Stimulated activated CD4-positive, alpha-beta T cell treated with anti-CD3 and anti-CD28 coated beads, Interleukin-4, amount 100 ng/mL, for 24 hours (primary cell): ENCODE results near the gene ANKRD11.
"Not testable (repeated sequence)": the region's sequence is repeated elsewhere in the genome, so short reads cannot be mapped to it uniquely, and the experiment has no call there.

ENCODE experiments used
- DNase-seq: peaks from one replicate; pipeline ENCODE4 v3.0.0-alpha.2; 2020

ANKRD11 gene

DNA sequence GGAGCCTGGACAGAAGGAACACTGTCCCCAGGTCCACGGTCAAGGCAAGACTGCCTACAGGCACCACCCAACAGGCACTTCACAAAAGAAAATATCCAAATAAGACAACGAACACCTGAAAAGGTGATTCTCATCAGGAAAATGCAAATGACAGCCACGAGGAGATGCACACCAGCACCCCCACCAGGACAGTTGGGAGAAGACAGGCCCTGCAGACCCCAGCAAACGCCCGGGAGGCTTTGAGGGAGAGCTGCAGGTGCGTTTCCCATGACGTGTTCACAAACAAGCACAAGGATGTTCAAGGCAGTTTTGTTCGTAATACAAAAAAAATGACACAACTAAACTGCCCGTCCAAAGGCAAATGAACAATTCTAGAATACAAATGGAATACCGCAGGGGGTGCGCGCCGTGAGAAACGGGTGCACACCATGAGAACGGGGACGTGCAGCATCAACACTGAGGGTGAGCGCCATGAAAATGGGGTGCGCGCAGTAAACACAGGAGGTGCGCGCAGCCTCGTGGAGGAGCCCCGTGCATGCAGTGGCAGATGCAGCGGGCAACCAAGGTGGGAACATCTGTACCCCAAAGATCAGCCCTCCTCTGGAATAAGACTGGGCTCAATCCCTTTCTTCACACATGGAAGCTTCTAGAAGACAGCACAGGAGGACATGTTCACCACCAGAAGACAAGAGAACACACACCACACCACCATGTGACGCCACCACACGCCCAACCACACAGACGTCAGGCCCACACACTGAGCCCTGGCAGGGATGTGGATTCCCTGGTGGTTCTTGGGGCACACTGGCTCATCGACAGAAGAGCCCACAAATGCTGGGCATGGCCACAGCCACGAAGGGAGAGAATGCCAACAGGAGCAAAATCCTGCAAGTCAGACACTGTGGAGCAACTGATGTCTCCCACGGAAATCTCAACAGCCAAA, 181.7 kb downstream of the ANKRD11 start:
- peak; percentile 33 for DNase-seq

DNA sequence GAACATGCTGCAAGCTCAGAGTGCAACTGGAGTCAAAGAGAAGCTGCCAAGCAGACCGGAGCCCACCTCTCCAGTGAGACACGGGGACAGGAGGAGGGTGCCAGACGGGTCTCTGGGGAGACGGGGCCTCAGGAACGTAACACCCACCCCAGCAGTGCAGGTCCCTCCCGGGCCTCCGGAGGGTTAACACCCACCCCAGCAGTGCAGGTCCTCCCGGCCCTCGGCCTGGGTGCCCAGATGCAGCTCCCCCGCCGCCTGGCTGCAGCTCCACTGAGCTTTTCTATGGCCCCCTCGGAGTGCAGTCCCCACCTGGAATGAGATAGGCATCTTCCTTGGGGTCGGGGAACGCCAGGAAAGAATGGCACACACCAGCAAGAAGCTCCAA, 182.9 kb downstream of the ANKRD11 start:
- no peak for DNase-seq

DNA sequence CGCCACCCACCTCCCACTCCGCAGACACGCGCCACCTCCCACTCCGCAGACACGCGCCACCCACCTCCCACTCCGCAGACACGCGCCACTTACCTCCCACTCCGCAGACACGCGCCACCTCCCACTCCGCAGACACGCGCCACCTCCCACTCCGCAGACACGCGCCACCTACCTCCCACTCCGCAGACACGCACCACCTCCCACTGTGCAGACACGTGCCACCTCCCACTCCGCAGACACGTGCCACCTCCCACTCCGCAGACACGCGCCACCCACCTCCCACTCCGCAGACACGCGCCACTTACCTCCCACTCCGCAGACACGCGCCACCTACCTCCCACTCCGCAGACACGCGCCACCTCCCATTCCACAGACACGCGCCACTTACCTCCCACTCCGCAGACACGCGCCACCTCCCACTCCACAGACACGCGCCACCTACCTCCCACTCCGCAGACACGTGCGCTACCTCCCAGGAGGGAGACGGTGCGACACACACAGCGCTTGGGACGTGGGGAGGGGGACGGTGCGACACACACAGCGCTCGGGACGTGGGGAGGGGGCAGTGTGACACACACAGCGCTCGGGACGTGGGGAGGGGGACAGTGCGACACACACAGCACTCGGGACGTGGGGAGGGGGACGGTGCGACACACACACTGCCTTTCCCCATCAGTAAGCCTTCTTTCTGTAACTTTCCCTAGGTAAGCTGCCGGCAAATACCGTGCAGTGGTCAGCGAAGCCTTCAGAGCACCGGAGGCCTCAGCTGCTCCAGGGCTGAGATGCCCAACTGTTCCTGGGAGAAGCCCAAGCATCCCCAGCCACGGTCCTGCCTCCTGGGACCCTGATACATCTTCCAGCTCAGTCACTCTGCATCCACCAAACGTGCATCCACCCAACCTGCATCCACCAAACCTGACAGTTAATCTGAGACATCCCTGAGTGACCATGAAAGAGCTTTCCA, 183.6 kb downstream of the ANKRD11 start:
- DNase-seq = not testable (repeated sequence)

DNA sequence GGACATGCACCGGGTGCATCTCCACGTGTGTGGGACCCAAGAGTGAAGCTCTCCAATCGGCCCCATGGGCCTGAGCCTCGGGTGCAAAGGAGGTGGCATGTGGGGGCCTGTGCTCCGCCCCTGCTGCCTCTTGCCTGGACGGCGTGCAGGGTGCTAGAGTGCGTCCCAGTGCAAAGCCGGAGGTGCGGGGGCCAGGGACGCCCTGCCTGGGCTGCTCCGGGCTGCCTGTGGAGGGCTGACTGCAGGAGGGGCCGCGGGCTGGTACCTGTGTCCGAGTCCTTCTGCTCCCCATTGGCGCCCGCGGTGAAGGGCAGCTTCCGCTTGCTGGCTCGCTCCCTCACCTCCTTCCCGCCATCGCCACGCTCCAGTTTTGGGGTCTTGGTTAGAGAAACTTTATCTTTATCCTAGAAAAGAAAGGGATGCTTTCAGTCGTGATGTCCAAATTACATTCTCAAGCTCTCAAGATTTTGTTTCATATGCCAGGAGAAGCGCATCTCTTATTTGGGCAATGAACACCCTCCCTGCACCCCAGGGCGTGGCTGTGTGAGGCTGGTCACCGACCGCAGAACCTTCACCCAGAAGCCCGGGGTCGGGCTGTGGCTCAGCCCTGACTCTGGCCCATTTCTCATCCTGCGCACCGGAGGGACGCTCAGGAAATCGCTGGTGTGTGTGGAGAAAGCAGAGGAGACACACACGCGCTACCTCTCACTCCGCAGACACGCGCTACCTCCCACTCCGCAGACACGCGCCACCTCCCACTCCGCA, 185.2 kb downstream of the ANKRD11 start:
- DNase-seq = no peak

DNA sequence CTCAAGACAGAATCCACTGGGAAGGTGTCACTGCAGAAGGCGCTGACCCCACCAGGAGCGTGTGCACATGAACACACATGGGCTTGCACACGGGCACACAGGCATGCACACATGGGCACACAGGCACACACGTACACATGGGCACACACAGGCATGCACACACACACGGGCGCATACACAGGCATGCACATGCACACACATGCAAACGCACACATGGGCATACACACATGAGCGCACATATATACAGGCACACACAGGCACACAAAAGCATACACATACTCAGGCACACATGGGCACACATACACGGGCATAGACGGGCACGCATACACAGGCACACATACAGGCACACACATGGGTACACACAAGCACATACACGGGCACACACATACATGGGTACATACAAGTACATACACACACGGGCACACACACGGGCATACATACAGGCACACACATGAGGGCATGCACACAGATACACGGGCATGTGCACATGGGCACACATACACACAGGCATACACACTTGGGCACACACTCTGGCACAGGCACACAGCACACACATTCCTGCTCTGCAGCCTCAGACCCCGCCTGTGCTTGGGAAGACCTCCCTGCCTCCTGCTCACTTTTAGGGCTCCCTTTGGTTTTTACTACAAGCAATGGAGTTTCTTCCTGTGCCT, 186.0 kb downstream of the ANKRD11 start:
- no peak for DNase-seq

DNA sequence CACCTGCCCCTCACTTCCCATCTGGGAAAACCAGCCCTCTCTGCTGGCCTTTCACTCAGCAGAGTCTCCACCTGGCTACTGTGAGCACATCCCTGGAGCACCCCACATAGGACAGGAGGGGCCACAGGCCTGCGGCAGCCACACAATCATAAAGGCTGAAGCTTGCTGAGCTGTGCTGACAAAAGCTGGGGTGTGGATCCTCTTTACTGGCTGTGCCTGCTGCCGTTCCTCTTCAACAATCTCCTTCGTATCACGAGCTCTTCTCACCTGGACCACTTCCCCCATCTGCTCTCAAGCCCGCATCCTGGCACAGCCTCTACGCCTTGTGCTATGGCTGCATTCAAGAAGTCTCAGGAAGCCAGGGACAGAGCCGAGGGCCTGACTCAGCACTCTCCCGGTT, 186.7 kb downstream of the ANKRD11 start:
- DNase-seq = no peak

DNA sequence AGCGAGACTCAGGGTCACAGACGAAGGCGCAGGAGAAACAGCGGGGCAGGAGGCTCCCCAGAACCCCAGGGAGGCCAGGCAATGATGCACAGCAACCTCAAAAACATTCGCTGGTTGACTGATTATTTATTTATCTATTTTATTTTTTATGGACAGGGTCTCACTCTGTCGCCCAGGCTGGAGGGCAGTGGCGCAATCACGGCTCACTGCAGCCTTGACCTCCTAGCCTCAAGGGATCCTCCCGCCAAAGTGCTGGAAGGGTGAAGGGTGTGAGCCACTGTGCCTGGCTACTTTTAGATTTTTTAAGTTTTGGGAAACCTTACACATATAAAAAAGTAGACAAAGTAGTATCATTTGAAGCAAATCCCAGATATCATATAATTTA, 189.4 kb downstream of the ANKRD11 start:
- DNase-seq = no peak

DNA sequence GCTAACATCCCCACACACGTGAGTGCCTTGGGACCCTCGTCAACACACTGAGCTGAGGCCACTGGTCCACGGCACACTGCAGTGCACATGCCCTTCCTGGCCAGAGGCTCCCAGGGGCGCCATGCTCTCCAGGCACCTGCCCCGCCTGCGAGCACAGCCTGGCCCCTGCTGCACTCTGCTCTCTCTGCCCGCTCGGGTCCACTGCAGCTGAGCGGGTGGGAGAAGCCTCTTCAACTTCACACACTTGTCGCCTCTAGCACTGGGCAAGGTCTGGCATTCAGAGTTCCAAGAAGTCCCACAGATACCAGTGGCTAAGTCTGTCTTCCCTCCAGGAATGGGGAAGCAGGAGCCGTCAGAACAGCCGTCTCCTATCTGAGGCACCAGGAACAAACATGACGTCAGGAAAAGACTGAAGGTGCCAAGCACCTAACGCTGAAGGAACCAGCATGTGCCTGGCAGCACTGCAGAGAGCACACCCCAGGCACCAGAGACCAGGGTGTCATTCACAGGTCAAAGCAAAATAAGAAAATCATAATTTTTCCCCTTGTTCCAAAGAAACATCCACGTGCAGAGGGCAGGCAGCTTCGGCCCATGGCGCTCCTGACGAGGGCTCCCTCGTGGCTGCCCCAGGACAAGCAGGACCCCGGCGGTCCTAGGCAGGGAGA, 189.9 kb downstream of the ANKRD11 start:
- DNase-seq = no peak

DNA sequence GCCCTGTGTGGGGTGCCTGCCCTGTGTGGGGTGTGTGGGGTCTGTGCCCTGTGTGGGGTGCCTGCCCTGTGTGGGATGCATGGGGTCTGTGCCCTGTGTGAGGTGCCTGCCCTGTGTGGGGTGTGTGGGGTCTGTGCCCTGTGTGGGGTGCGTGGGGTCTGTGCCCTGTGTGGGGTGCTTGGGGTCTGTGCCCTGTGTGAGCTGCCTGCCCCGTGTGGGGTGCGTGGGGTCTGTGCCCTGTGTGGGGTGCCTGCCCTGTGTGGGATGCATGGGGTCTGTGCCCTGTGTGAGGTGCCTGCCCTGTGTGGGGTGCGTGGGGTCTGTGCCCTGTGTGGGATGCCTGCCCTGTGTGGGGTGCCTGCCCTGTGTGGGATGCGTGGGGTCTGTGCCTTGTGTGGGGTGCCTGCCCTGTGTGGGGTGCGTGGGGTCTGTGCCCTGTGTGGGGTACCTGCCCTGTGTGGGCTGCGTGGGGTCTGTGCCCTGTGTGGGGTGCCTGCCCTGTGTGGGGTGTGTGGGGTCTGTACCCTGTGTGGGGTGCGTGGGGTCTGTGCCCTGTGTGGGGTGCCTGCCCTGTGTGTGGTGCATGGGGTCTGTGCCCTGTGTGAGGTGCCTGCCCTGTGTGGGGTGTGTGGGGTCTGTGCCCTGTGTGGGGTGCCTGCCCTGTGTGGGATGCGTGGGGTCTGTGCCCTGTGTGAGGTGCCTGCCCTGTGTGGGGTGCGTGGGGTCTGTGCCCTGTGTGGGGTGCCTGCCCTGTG, 190.8 kb downstream of the ANKRD11 start:
- DNase-seq = not testable (repeated sequence)

DNA sequence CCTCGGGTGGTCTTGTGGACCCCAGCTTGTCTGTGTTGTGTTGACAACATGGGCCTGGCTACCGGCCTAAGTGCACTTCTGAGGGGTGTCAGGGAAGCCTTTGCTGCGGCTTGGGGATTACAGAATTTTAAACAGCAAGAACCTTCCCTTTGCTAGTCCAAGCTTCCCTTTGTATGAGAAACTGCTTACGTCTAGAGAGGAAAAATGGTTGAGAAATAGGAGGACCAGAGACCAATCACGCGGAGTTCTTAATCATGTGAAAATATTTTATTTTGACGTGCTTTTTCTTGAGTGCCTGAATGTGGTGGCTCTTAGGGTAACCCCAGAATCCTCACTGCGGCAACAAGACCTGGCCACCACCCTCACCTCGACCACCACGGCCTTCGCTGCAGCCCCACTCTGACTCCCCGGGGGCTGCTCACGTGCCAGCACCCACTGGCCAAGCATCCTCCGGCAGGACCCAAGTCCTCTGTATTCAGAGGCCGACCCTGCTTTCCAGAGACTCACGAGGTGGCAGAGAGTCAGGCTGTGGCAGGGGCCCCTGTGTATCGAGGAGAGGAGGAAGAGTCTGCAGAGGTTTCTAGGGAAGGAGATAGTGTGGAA, 191.6 kb downstream of the ANKRD11 start:
- no peak for DNase-seq

DNA sequence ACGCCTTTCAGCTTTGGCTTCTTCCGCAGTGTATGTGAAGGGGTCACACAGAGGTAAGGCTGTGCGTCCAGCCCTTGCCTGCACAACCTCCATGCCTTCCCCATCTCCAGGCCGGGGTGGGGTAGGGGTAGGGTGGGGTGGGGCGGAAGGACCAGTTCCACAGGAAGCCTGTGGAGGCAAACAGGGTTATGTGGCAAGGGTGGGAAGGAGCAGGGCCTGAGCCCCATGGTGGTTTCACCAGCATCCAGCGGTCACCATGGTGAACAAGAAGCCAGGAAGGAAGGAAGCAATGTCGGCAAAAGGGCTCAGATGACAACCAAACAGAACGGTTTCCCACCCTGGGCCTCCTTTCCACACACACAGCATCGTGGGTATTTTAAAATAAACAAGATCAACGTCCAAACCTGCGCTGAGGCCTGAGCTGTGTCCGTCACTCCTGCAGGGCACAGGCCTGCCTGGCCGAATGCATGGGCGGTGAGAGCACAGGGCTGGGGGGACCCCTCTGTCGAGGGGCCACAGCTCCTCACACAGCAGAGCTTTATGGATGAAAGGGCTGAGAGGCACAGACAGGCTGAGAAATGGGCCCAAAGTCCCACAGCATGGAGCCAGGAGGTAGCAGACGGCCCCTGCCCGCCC, 192.3 kb downstream of the ANKRD11 start:
- DNase-seq = no peak

DNA sequence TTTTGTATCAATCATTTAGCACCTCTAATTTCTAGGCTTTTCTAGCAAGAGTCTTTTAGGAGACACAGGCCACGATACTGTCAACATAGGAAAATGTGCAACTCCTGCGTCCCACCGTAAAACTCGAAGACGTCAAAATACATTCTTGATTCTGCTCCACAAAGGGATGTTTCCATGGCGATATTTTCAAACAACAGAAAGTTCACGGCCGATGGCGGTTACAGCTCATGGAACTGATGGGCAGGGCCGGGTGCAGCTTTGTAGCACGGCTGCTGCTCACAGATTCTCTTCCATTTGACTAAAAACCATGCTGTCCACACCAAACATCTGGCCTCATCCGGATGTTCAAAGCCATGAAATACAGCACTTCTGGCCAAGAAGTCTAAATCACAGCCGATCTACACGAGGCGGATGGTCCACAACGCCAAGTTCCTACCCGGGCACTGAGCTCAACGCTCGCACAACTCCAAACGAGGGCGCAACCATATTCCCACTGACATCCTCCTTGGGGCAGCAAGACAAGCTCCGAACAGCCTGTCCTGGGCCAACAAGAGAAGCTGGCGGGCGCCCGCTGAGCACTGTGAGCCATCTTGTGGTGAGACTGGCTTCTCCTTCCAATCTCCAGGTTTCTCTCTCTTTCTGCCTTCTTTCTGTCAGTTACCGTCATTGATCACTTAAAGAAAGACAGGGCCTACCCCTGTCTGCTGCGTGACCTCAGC, 193.0 kb downstream of the ANKRD11 start:
- no peak for DNase-seq

DNA sequence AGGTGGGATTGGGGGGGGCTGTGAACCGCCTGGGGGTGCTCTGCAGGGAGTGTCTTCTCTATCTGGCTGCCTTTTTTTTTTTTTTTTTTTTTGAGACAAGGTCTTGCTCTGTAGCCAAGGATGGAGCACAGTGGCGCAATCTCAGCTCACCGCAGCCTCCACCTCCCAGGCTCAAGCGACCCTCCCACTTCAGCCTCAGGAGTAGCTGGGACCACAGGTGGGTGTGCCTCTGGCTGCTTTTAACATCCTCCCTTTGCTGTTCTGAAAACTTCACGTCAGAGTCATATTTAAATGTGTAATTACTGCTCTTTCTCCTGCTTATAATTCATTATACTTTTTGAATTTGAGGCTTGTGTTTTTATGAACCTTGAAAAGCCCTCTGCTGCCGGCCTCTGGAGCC, 194.4 kb downstream of the ANKRD11 start:
- DNase-seq = no peak

DNA sequence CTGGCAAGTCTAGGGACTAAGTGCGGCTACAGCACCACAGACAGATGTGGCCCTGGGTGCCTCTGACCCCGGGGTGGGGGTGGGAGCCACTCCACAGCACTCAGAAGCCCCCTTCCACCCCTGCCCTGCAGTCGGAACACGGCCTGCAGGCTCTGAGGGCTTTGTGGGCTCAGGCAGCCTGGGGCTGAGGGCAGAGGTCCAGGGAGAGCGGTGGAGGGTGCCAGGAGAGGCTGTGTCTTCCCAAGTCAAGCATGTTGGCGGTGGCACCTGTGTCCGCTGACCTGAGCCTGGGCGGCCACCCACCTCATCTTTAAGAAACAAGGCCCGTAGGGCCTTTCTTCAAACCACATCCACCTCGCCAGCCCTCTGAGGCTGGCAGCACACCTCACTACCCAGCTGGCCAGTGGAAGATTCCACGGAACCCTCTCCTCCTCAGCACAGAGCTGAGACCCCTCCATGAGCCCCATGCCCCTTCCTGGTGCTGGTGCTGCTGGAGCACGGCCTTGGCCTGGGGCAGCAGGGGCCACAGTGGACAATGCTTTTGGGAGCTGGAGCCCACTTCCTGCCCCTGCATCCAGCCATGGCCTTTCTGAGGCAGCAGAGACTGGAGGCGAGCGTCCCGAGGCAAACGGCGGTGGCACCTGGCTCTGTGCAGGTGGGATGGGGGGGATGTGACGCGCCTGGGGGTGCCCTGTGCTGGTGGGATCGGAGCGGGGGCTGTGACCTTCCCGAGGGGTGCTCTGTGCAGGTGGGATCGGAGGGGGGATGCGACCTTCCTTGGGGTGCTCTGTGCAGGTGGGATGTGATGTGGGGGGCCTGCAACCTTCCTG, 195.1 kb downstream of the ANKRD11 start:
- DNase-seq = no peak

DNA sequence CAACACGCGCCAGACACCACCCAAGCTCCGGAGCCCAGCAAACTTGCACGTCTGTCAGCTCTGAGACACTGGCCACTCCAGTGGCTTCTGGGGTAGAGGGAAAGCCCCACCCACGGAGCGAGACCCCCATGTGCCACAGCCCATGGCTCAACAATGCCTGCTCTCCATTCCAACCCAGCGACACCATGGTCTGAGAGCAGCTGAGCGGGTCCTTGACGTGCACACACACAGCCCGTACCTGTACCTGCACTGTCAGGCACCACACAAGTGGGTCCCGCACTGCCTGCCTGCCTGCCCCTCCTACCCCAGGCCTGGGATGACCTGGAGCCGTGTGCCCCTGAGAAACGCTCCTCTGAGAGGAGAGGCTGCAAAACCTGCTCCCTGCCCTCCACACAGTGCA, 195.9 kb downstream of the ANKRD11 start:
- DNase-seq = no peak

DNA sequence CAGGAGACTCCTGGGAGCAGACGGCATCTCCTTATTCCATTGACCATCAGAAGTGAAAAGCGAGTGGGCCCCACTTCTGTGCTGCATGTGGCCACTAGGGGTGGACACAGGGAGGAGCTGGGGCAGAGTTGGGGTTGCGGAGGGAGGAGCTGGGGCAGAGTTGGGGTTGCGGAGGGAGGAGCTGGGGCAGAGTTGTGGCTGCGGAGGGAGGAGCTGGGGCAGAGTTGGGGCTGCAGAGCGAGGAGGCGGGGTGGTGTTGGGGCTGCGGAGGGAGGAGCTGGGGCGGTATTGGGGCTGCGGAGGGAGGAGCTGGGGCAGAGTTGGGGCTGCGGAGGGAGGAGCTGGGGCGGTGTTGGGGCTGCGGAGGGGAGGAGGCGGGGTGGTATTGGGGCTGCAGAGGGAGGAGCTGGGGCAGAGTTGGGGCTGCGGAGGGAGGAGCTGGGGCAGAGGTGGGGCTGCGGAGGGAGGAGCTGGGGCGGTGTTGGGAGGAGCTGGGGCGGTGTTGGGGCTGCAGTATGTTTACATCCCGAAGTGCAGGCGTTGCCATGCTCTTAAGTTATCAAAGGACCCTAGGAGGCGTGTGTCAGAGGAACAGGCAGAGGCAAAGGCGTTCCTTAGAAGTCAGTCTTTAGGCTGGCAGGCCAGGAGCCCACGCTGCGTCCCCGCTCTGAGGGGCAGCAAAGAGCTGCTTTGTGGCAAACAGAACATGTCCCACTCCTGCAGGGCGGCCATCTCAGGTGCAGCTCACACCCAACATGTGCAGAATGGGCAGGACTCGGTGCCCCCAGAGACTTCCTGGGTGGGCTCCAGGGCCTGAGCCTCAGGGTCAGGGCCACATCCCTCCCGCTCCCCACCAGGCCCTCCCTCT, 196.9 kb downstream of the ANKRD11 start:
- no peak for DNase-seq

DNA sequence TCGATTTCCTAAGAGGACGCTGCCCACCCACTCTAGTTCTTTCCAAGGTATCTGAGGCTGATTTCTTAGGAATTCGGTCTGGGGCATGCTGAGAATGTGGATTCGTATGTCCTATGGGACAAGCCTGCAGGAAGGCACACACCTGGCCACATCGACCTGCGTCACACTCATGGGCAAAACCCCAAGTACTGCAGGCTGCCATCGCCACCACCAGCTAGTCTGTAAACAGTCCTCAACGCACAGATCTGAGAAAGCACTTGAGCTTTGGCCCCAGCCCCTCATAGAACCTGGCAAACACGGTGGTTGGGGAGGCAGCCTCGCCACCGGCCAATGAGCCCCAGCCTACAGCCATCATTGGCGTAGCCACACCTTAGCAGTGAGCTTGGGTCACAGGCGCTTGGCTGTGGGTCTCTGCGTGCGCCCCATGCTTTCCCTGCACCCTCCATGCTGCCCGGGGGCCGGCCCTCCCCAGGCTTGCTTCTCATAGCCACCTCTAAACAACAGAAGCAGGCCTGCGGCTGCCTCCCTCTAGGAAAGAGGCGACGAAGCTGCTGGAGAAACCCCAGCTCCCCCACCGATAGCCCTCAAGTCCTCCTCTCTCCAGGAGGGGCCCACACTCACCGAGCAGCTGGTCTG, 197.8 kb downstream of the ANKRD11 start:
- no peak for DNase-seq
